ENCODE data around the gene MACROD2.

The MACROD2 gene

GRCh38 chr20:14343491-14344065 lies 348.3 kb downstream of the MACROD2 start:
- no peak for DNase-seq (ENCODE audit: extremely low spot score)
- POLR2A ChIA-PET, result no interaction called here
- CTCF ChIA-PET, result interaction anchor here (0.6 to 0.7 kb wide), 2 partner anchors 18 to 25 kb away, joined by 3 read pairs; no protein-coding TSS in a partner anchor
- TF ChIP-seq, protein P1, sequence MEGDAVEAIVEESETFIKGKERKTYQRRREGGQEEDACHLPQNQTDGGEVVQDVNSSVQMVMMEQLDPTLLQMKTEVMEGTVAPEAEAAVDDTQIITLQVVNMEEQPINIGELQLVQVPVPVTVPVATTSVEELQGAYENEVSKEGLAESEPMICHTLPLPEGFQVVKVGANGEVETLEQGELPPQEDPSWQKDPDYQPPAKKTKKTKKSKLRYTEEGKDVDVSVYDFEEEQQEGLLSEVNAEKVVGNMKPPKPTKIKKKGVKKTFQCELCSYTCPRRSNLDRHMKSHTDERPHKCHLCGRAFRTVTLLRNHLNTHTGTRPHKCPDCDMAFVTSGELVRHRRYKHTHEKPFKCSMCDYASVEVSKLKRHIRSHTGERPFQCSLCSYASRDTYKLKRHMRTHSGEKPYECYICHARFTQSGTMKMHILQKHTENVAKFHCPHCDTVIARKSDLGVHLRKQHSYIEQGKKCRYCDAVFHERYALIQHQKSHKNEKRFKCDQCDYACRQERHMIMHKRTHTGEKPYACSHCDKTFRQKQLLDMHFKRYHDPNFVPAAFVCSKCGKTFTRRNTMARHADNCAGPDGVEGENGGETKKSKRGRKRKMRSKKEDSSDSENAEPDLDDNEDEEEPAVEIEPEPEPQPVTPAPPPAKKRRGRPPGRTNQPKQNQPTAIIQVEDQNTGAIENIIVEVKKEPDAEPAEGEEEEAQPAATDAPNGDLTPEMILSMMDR (IDR thresholded peaks at IDR 0.05; ENCODE audit: control extremely low read depth, extremely low read depth, low read depth, missing control alignments), result no peak

DNA sequence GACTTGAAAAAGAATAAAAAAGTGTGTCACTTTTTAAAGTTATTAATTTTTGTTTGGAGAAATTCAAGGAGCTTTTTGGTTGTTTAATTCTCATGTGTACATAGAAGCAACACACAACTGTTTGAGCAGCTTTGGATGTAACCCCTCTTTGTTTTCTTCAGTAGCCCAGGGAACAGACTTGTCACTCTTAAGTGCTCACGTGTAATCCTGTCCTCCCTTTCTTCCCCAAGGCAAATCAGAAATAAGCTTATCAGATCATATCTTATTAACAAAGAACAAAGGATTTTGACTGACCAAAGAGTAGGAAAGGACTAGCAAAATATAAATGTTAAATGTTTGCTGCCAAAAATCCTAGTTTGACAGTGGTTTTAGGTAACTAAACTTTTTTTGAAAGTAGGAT lies 349.4 kb downstream of the MACROD2 start:
- TF ChIP-seq, protein P1 (IDR thresholded peaks at IDR 0.05; ENCODE audit: control extremely low read depth, extremely low read depth, low read depth, missing control alignments), result no peak
- POLR2A ChIA-PET, result no interaction called here
- CTCF ChIA-PET, result no interaction called here
- no peak for DNase-seq (ENCODE audit: extremely low spot score)

GRCh38 chr20:14355791-14356190 lies 360.5 kb downstream of the MACROD2 start:
- no peak for DNase-seq (ENCODE audit: extremely low spot score)
- TF ChIP-seq, protein P1 (IDR thresholded peaks at IDR 0.05; ENCODE audit: control extremely low read depth, extremely low read depth, low read depth, missing control alignments), result no peak
- ChIA-PET POLR2A (interaction anchor here (0.7 kb wide), 1 partner anchor 47 kb away, joined by 10 read pairs; no protein-coding TSS in a partner anchor), CTCF (interaction anchor here (1.1 to 1.6 kb wide), 4 partner anchors 8 to 1299 kb away, joined by 3 read pairs; no protein-coding TSS in a partner anchor)

- DNase-seq (ENCODE audit: extremely low spot score), result no peak
- ChIA-PET POLR2A (no interaction called here), CTCF (interaction anchor here (0.9 to 1.2 kb wide), 2 partner anchors 9 to 17 kb away, joined by 3 read pairs; no protein-coding TSS in a partner anchor)
- TF ChIP-seq, protein P1 (IDR thresholded peaks at IDR 0.05; ENCODE audit: control extremely low read depth, extremely low read depth, low read depth, missing control alignments), result no peak
Observed at GRCh38 chr20:14360416-14360815, 365.1 kb downstream of the MACROD2 start.

DNA sequence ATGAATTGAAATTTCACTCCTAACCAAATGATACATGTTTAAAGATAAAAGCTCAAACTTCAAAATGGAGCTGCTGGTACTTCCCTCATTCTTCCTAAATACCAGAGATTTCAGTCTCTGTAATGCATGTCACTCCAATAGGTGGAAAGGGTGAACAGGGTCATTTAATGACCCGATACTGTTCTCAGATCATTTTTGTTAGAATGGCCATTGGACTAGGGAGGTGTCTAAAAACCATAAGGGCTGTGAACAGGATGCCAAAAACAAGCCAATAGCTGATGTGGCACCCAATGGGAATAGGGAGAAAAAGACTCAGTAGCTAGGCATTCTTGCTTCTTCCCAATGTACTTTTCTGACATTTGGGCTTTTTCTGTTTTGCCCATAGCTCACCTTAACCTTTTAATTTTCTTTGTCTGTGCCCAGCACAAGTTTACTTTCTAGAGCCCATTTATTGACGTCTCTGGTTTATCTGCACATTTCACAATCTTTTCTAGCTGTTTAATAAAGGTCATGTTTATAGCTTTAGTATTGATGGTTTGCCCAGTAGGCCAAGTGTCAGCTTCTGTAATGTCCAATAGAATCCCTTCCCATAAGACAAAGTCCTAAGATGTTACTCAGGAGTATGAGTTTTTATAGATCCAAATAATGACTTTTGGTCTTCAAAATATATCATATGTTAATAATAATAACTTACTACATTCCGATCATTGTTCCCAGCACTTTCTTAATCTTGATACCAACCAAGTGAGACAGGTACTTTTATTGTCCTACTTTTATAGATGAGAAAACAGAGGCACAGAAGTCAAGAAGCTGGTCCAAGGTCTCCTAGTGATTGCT lies 366.4 kb downstream of the MACROD2 start:
- DNase-seq (ENCODE audit: extremely low spot score), result no peak
- ChIA-PET CTCF (interaction anchor here (0.9 to 1.6 kb wide), 4 partner anchors 8 to 19 kb away, joined by 3 to 5 read pairs (median 4); no protein-coding TSS in a partner anchor), POLR2A (no interaction called here)
- TF ChIP-seq, protein P1 (IDR thresholded peaks at IDR 0.05; ENCODE audit: control extremely low read depth, extremely low read depth, low read depth, missing control alignments), result no peak

GRCh38 chr20:14374196-14374595 lies 378.9 kb downstream of the MACROD2 start:
- ChIA-PET CTCF (interaction anchor here (0.7 to 2.0 kb wide), 6 partner anchors 10 to 36 kb away, joined by 3 to 6 read pairs (median 4); partner anchors contain the start of gene FLRT3), POLR2A (no interaction called here)
- TF ChIP-seq, protein P1 (IDR thresholded peaks at IDR 0.05; ENCODE audit: control extremely low read depth, extremely low read depth, low read depth, missing control alignments), result no peak
- DNase-seq (ENCODE audit: extremely low spot score), result no peak
